ENCODE measurements around the gene PNN. TPM values are rescaled to one million over a fixed set of nuclear protein-coding genes. Genes with fewer than 3 reads are reported as not detected.
"Not testable (repeated sequence)": the region's sequence is repeated elsewhere in the genome, so short reads cannot be mapped to it uniquely, and the experiment has no call there.

Gene PNN
- total and polyA plus RNA-seq, 3 experiments from 2014 or later = 29.8 to 94.0 (median 92.5) TPM

GRCh38 chr14:39181693-39182047 is 6.6 kb downstream of the PNN start:
- Histone ChIP-seq H3K9me3 (ENCODE audit: low read length) (no peaks in the 10 kb centered on the region), H3K27ac (ENCODE audit: low read depth, low read length) (no peak overlapping the region), H3K4me1 (ENCODE audit: insufficient read depth, low read length) (peaks cover 19% of the 10 kb centered on the region), H3K36me3 (ENCODE audit: insufficient read depth, low read length) (peaks cover 46% of the 10 kb centered on the region), H3K27me3 (ENCODE audit: insufficient read depth, low read length, poor library complexity, severe bottlenecking) (no peaks in the 10 kb centered on the region), H3K4me3 (ENCODE audit: low read length) (no peak overlapping the region)
- Mint-ChIP-seq H3K36me3 (peaks cover 8 to 37% (median 12%) of the 10 kb centered on the region in 3 donors), H3K27me3 (no peaks in the 10 kb centered on the region), H3K4me1 (peaks cover 17 to 22% (median 20%) of the 10 kb centered on the region in 3 donors), H3K27ac (no peak overlapping the region), H3K9me3 (no peaks in the 10 kb centered on the region), H3K4me3 (no peak overlapping the region)
- ChIA-PET POLR2A (no interaction called here), CTCF (no interaction called here)
- no peak for DNase-seq

- H3K27ac Mint-ChIP-seq = peak overlapping the region in 1 of 8 donors; percentile 19
- POLR2A ChIA-PET = no interaction called here
- Histone ChIP-seq H3K4me3 (ENCODE audit: low read length) (no peak overlapping the region), H3K27ac (ENCODE audit: low read depth, low read length) (no peak overlapping the region), H3K27me3 (ENCODE audit: insufficient read depth, low read length, poor library complexity, severe bottlenecking) (no peaks in the 10 kb centered on the region), H3K9me3 (ENCODE audit: low read length) (no peaks in the 10 kb centered on the region), H3K36me3 (ENCODE audit: insufficient read depth, low read length) (peaks cover 33% of the 10 kb centered on the region), H3K4me1 (ENCODE audit: insufficient read depth, low read length) (peaks cover 6% of the 10 kb centered on the region)
- no peaks in the 10 kb centered on the region for H3K9me3 Mint-ChIP-seq
- CTCF ChIA-PET = no interaction called here
- H3K4me1 Mint-ChIP-seq = peaks cover 11 to 17% (median 13%) of the 10 kb centered on the region in 3 donors
- H3K4me3 Mint-ChIP-seq = no peak overlapping the region
- peaks cover 0 to 26% (median 8%) of the 10 kb centered on the region in 3 donors for H3K36me3 Mint-ChIP-seq
- no peak for DNase-seq
- no peaks in the 10 kb centered on the region for H3K27me3 Mint-ChIP-seq
Observed at GRCh38 chr14:39182770-39183684, 8.0 kb downstream of the PNN start.

GRCh38 chr14:39183685-39184003 is 8.6 kb downstream of the PNN start:
- H3K4me3 Mint-ChIP-seq; H3K9me3 Mint-ChIP-seq; CTCF ChIA-PET; H3K27me3 ChIP-seq (ENCODE audit: insufficient read depth, low read length, poor library complexity, severe bottlenecking); H3K4me3 ChIP-seq (ENCODE audit: low read length); DNase-seq; H3K27me3 Mint-ChIP-seq; H3K4me1 ChIP-seq (ENCODE audit: insufficient read depth, low read length); H3K9me3 ChIP-seq (ENCODE audit: low read length); H3K27ac ChIP-seq (ENCODE audit: low read depth, low read length); POLR2A ChIA-PET: not testable (repeated sequence)
- Mint-ChIP-seq H3K36me3 (peaks cover 0 to 23% (median 8%) of the 10 kb centered on the region in 3 donors), H3K4me1 (peaks cover 11 to 19% (median 13%) of the 10 kb centered on the region in 3 donors), H3K27ac (peak overlapping the region in 1 of 8 donors; percentile 46)
- H3K36me3 ChIP-seq (ENCODE audit: insufficient read depth, low read length) = peaks cover 29% of the 10 kb centered on the region

- peaks cover 0 to 14% (median 2%) of the 10 kb centered on the region in 3 donors for H3K36me3 Mint-ChIP-seq
- H3K4me1 Mint-ChIP-seq = peaks cover 3 to 15% (median 3%) of the 10 kb centered on the region in 3 donors
- H3K27ac Mint-ChIP-seq = peak overlapping the region in 2 of 8 donors; percentile 54 to 82
- no peak overlapping the region for H3K4me3 ChIP-seq (ENCODE audit: low read length)
- no peaks in the 10 kb centered on the region for H3K27me3 ChIP-seq (ENCODE audit: insufficient read depth, low read length, poor library complexity, severe bottlenecking)
- no peaks in the 10 kb centered on the region for H3K27me3 Mint-ChIP-seq
- peaks cover 19% of the 10 kb centered on the region for H3K36me3 ChIP-seq (ENCODE audit: insufficient read depth, low read length)
- ChIA-PET CTCF (interaction anchor here (1.2 kb wide), 1 partner anchor 9 kb away, joined by 4 read pairs; the partner anchor contains the start of gene PNN), POLR2A (interaction anchor here (1.0 to 1.6 kb wide), 3 partner anchors 10 to 14 kb away, joined by 3 to 11 read pairs (median 4); partner anchors contain the start of genes PNN and TRAPPC6B)
- H3K9me3 Mint-ChIP-seq = no peaks in the 10 kb centered on the region
- no peak overlapping the region for H3K4me3 Mint-ChIP-seq
- no peaks in the 10 kb centered on the region for H3K9me3 ChIP-seq (ENCODE audit: low read length)
- peaks cover 5% of the 10 kb centered on the region for H3K4me1 ChIP-seq (ENCODE audit: insufficient read depth, low read length)
- no peak overlapping the region for H3K27ac ChIP-seq (ENCODE audit: low read depth, low read length)
- DNase-seq = no peak
Observed at GRCh38 chr14:39184628-39185255, 9.7 kb downstream of the PNN start.

GRCh38 chr14:39185256-39186049 is 10.4 kb downstream of the PNN start:
- Histone ChIP-seq H3K27ac (ENCODE audit: low read depth, low read length) (no peak overlapping the region), H3K4me3 (ENCODE audit: low read length) (no peak overlapping the region), H3K36me3 (ENCODE audit: insufficient read depth, low read length) (peaks cover 12% of the 10 kb centered on the region), H3K9me3 (ENCODE audit: low read length) (no peaks in the 10 kb centered on the region), H3K4me1 (ENCODE audit: insufficient read depth, low read length) (peaks cover under 1% of the 10 kb centered on the region), H3K27me3 (ENCODE audit: insufficient read depth, low read length, poor library complexity, severe bottlenecking) (no peaks in the 10 kb centered on the region)
- Mint-ChIP-seq H3K36me3 (peaks cover 0 to 14% (median 0%) of the 10 kb centered on the region in 3 donors), H3K4me1 (peaks cover 0 to 15% (median 3%) of the 10 kb centered on the region in 3 donors), H3K27ac (peak overlapping the region in 2 of 8 donors; percentile 52 to 61), H3K27me3 (no peaks in the 10 kb centered on the region), H3K4me3 (no peak overlapping the region), H3K9me3 (no peaks in the 10 kb centered on the region)
- ChIA-PET POLR2A (interaction anchor here (1.0 to 1.6 kb wide), 3 partner anchors 10 to 15 kb away, joined by 3 to 11 read pairs (median 4); partner anchors contain the start of genes PNN and TRAPPC6B), CTCF (interaction anchor here (1.2 kb wide), 1 partner anchor 10 kb away, joined by 4 read pairs; the partner anchor contains the start of gene PNN)
- DNase-seq = no peak

GRCh38 chr14:39186941-39187525 is 12.0 kb downstream of the PNN start:
- POLR2A ChIA-PET = interaction anchor here (0.7 kb wide), 1 partner anchor 81 kb away, joined by 6 read pairs; no protein-coding TSS in a partner anchor
- no peaks in the 10 kb centered on the region for H3K9me3 Mint-ChIP-seq
- DNase-seq = no peak
- no peak overlapping the region for H3K4me3 Mint-ChIP-seq
- H3K4me1 Mint-ChIP-seq = peaks cover 0 to 15% (median 3%) of the 10 kb centered on the region in 3 donors
- Histone ChIP-seq H3K27me3 (ENCODE audit: insufficient read depth, low read length, poor library complexity, severe bottlenecking) (no peaks in the 10 kb centered on the region), H3K27ac (ENCODE audit: low read depth, low read length) (no peak overlapping the region), H3K4me1 (ENCODE audit: insufficient read depth, low read length) (no peaks in the 10 kb centered on the region), H3K9me3 (ENCODE audit: low read length) (no peaks in the 10 kb centered on the region), H3K4me3 (ENCODE audit: low read length) (no peak overlapping the region), H3K36me3 (ENCODE audit: insufficient read depth, low read length) (no peaks in the 10 kb centered on the region)
- peaks cover 0 to 14% (median 0%) of the 10 kb centered on the region in 3 donors for H3K36me3 Mint-ChIP-seq
- CTCF ChIA-PET = no interaction called here
- peak overlapping the region in 2 of 8 donors; percentile 51 to 70 for H3K27ac Mint-ChIP-seq
- H3K27me3 Mint-ChIP-seq = no peaks in the 10 kb centered on the region

- no peaks in the 10 kb centered on the region for H3K36me3 Mint-ChIP-seq
- Histone ChIP-seq H3K9me3 (ENCODE audit: low read length) (no peaks in the 10 kb centered on the region), H3K27me3 (ENCODE audit: insufficient read depth, low read length, poor library complexity, severe bottlenecking) (no peaks in the 10 kb centered on the region), H3K36me3 (ENCODE audit: insufficient read depth, low read length) (no peaks in the 10 kb centered on the region), H3K27ac (ENCODE audit: low read depth, low read length) (no peak overlapping the region), H3K4me3 (ENCODE audit: low read length) (no peak overlapping the region), H3K4me1 (ENCODE audit: insufficient read depth, low read length) (no peaks in the 10 kb centered on the region)
- peaks cover 8 to 14% (median 13%) of the 10 kb centered on the region in 3 donors for H3K4me1 Mint-ChIP-seq
- DNase-seq = no peak
- no peaks in the 10 kb centered on the region for H3K9me3 Mint-ChIP-seq
- H3K4me3 Mint-ChIP-seq = no peak overlapping the region
- peaks cover 0 to 3% of the 10 kb centered on the region in 2 donors for H3K27me3 Mint-ChIP-seq
- peak overlapping the region in 1 of 8 donors; percentile 32 for H3K27ac Mint-ChIP-seq
- ChIA-PET CTCF (no interaction called here), POLR2A (no interaction called here)
Observed at GRCh38 chr14:39203659-39204606, 28.9 kb downstream of the PNN start.
